Caco-2 (cell line): Measurements from ENCODE around the gene ADCYAP1R1. TPM values are rescaled to one million over a fixed set of nuclear protein-coding genes. Genes with fewer than 3 reads are reported as not detected.
"Not testable (repeated sequence)": the region's sequence is repeated elsewhere in the genome, so short reads cannot be mapped to it uniquely, and the experiment has no call there.

Source experiments
- BruUV-seq: library from RNA; stranded (reverse); fragments of 400-500 nt; replicated peaks from 2 replicates; lab custom pipeline; 2021; lab: Mats Ljungman, UMichigan
- CTCF ChIA-PET: fragments of 300-600 bp; sonication (Branson Sonifier 250); formaldehyde crosslinking; loops from one replicate; lab custom pipeline; 2022; ENCODE audit warnings: antibody characterized with exemption; lab: Charles Lee
- POLR2A ChIA-PET: fragments of 300-600 bp; sonication (Branson Sonifier 250); formaldehyde crosslinking; loops from one replicate; lab custom pipeline; 2022; ENCODE audit warnings: antibody characterized with exemption; lab: Charles Lee
- DNase-seq, 2 experiments: peaks; one replicate each; pipeline versions ENCODE4 v3.0.0 to v3.0.0-alpha.2; 2020 to 2022
- H3K27me3 ChIP-seq: replicated peaks from 2 replicates; pipeline ENCODE4 v1.6.0; 2011; ENCODE audit warnings: low read length; ENCODE audit not compliant: control insufficient read depth, insufficient read depth
- H3K36me3 ChIP-seq: 2 replicates; pipeline ENCODE4 v1.5.1; 2011; ENCODE audit warnings: low read length; ENCODE audit not compliant: control insufficient read depth, insufficient read depth
- H3K4me1 ChIP-seq: fragments of 250-450 bp; sonication (Bioruptor Pico); 2 replicates; pipeline ENCODE4 v1.5.1; 2020; ENCODE audit warnings: mild to moderate bottlenecking
- H3K4me3 ChIP-seq: 2 replicates; pipeline ENCODE4 v1.5.1; 2011; ENCODE audit warnings: low read depth, mild to moderate bottlenecking, control low read depth, low read length
- H3K9me3 ChIP-seq: fragments of 250-450 bp; sonication (Bioruptor Pico); 2 replicates; pipeline ENCODE4 v1.5.1; 2020; ENCODE audit warnings: mild to moderate bottlenecking, moderate library complexity
- H3K27ac Mint-ChIP-seq: one replicate; pipeline ENCODE4 v1.8.0; 2022; ENCODE audit warnings: mixed read lengths; ENCODE audit not compliant: unreplicated experiment
- H3K27me3 Mint-ChIP-seq: one replicate; pipeline ENCODE4 v1.8.0; 2022; ENCODE audit warnings: mixed read lengths; ENCODE audit not compliant: insufficient read depth, unreplicated experiment
- H3K36me3 Mint-ChIP-seq: one replicate; pipeline ENCODE4 v1.8.0; 2022; ENCODE audit warnings: mild to moderate bottlenecking, mixed read lengths; ENCODE audit not compliant: insufficient read depth, unreplicated experiment
- H3K4me1 Mint-ChIP-seq: one replicate; pipeline ENCODE4 v1.8.0; 2022; ENCODE audit warnings: low read depth, mixed read lengths; ENCODE audit not compliant: unreplicated experiment
- H3K4me3 Mint-ChIP-seq: one replicate; pipeline ENCODE4 v1.8.0; 2022; ENCODE audit warnings: mild to moderate bottlenecking, moderate library complexity, mixed read lengths; ENCODE audit not compliant: unreplicated experiment
- H3K9me3 Mint-ChIP-seq: one replicate; pipeline ENCODE4 v1.8.0; 2022; ENCODE audit warnings: mixed read lengths; ENCODE audit not compliant: unreplicated experiment
- CTCF ChIP-seq, 2 experiments: fragments of 200-600 bp in 1 of 2; IDR thresholded peaks; 1 replicate in 1 of 2; 2 replicates in 1 of 2; pipeline versions ENCODE4 v1.5.1 to v1.8.0; 2011 to 2022; ENCODE audit warnings: antibody characterized with exemption in 1 of 2, control low read depth in 1 of 2, inconsistent platforms in 1 of 2, low read depth in 1 of 2, low read length in 1 of 2, mild to moderate bottlenecking in 1 of 2, moderate library complexity in 1 of 2; ENCODE audit not compliant: insufficient read depth in 1 of 2, severe bottlenecking in 1 of 2, unreplicated experiment in 1 of 2
- intact Hi-C: fragments of 100-400 bp; cut with micrococcal nuclease; formaldehyde crosslinking; loops from one replicate; pipeline ENCODE4 v1.10.0; 2022; ENCODE audit not compliant: unreplicated experiment
- total RNA-seq: library from RNA; stranded (reverse); gene quantifications from 2 replicates; pipeline ENCODE4 v1.2.3, GENCODE V29; 2022

Gene ADCYAP1R1
- total RNA-seq, 1 experiment from 2014 or later = not detected

- CTCF ChIA-PET = no interaction called here
- Histone ChIP-seq H3K27me3 (no peaks in the 10 kb centered on the region), H3K4me3 (no peak overlapping the region), H3K9me3 (peaks cover 6% of the 10 kb centered on the region; the same call in 1 of the 2 replicates), H3K4me1 (no peaks in the 10 kb centered on the region), H3K36me3 (no peaks in the 10 kb centered on the region)
- TF ChIP-seq CTCF (IDR thresholded peaks at IDR 0.05; ENCODE audit: insufficient read depth in 1 of 2, low read depth in 1 of 2, low read length in 1 of 2, severe bottlenecking in 1 of 2, unreplicated experiment in 1 of 2) = no peak
- no TSS peak for BruUV-seq
- Mint-ChIP-seq H3K27ac (no peak overlapping the region), H3K36me3 (no peaks in the 10 kb centered on the region), H3K4me3 (no peak overlapping the region), H3K9me3 (peaks cover 16% of the 10 kb centered on the region), H3K4me1 (no peaks in the 10 kb centered on the region), H3K27me3 (peaks cover 3% of the 10 kb centered on the region)
- DNase-seq = no peak
- POLR2A ChIA-PET = no interaction called here
- intact Hi-C loops = no loop called here
Observed at GRCh38 chr7:31151849-31152248, 99.7 kb downstream of the ADCYAP1R1 start.

DNA sequence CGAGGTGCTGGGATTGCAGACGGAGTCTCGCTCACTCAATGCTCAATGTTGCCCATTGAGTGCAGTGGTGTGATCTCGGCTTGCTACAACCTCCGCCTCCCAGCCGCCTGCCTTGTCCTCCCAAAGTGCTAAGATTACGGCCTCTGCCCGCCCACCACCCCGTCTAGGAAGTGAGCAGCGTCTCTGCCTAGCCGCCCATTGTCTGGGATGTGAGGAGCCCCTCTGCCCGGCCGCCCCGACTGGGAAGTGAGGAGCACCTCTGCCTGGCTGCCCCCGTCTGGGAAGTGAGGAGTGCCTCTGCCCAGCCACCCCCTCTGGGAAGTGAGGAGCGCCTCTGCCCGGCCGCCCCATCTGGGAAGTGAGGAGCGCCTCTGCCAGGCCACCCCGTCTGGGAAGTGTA, 101.2 kb downstream of the ADCYAP1R1 start:
- H3K9me3 Mint-ChIP-seq = peaks cover 16% of the 10 kb centered on the region
- H3K4me3 ChIP-seq, H3K27ac Mint-ChIP-seq, H3K27me3 ChIP-seq, H3K36me3 ChIP-seq, DNase-seq, intact Hi-C loops, BruUV-seq, H3K4me1 Mint-ChIP-seq, H3K4me3 Mint-ChIP-seq, H3K4me1 ChIP-seq, CTCF ChIA-PET, H3K27me3 Mint-ChIP-seq, POLR2A ChIA-PET, H3K36me3 Mint-ChIP-seq, H3K9me3 ChIP-seq: not testable (repeated sequence)

DNA sequence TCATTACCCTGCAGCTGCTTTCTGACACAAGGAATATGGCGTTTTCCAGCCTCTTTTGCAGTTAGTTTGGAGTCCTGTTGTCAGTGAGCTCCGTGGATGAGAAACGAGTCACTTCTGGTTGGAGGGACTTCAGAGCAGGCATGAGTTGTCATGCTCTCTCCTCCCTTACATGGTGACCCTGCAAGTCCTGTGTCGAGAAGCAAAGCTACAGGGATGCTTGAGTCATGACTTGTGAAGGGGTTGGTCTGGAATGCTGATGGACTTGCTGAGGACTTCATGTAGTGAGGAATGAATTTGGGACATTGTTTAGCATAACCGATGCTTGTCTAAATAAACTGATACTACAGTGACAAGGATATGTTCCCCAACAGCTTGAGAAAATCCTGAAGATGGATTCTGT, 108.8 kb downstream of the ADCYAP1R1 start:
- H3K27ac Mint-ChIP-seq = no peak overlapping the region
- H3K27me3 Mint-ChIP-seq = peaks cover 7% of the 10 kb centered on the region
- Histone ChIP-seq H3K36me3 (no peaks in the 10 kb centered on the region), H3K27me3 (no peaks in the 10 kb centered on the region), H3K4me1 (no peaks in the 10 kb centered on the region), H3K4me3 (no peak overlapping the region), H3K9me3 (0 out of 2 replicates have a peak, but pooled peaks cover 3% of the 10 kb centered on the region)
- no TSS peak for BruUV-seq
- H3K4me3 Mint-ChIP-seq = no peak overlapping the region
- H3K36me3 Mint-ChIP-seq = no peaks in the 10 kb centered on the region
- H3K4me1 Mint-ChIP-seq = no peaks in the 10 kb centered on the region
- intact Hi-C loops = no loop called here
- H3K9me3 Mint-ChIP-seq = no peaks in the 10 kb centered on the region
- ChIA-PET POLR2A (no interaction called here), CTCF (no interaction called here)
- no peak for TF ChIP-seq CTCF (IDR thresholded peaks at IDR 0.05; ENCODE audit: insufficient read depth in 1 of 2, low read depth in 1 of 2, low read length in 1 of 2, severe bottlenecking in 1 of 2, unreplicated experiment in 1 of 2)
- no peak for DNase-seq

Other genes with a start within 250 kb of the ADCYAP1R1 start
- gene AQP1, start 140.5 kb upstream of the ADCYAP1R1 start, total RNA-seq = 0.19 and 0.52 TPM in 2 replicates
- gene GHRHR, start 88.4 kb upstream of the ADCYAP1R1 start, total RNA-seq = not detected in 2 replicates